ENCODE measurements around the gene DENND1C. TPM values are rescaled to one million over a fixed set of nuclear protein-coding genes. Genes with fewer than 3 reads are reported as not detected.

DENND1C gene
- polyA plus RNA-seq, 2 of the 4 experiments (the other 2 are of a cell fraction): 0.30 to 0.32 TPM

GRCh38 chr19:6442087-6442688 lies 39.4 kb downstream of the DENND1C start:
- WGBS (ENCODE audit: missing lambda C conversion rate): 86% methylated on average over 8 of the region's 13 CpGs
- Histone ChIP-seq H3K9me3 (no peaks in the 10 kb centered on the region), H3K27ac (no peak overlapping the region), H3K4me3 (no peak overlapping the region), H3K4me2 (no peak overlapping the region), H3K4me1 (no peaks in the 10 kb centered on the region)
- CTCF ChIA-PET: interaction anchor here (1.4 kb wide), 1 partner anchor 316 kb away, joined by 3 read pairs; no protein-coding TSS in a partner anchor
- DNase-seq (ENCODE audit: low read depth in 1 of 2, low spot score in 1 of 2) (no peak), FAIRE-seq (no peak), ATAC-seq (no peak)
- POLR2A ChIA-PET: no interaction called here
- no peak for TF ChIP-seq MYC (IDR thresholded peaks at IDR 0.05; ENCODE audit: borderline replicate concordance, low read length)
- no peak for TF ChIP-seq EHF (CRISPR knock-in tag; IDR thresholded peaks at IDR 0.05)
- no peak for TF ChIP-seq HOXB13 (CRISPR knock-in tag; IDR thresholded peaks at IDR 0.05; ENCODE audit: low read depth)
- no peak for TF ChIP-seq FOXS1 (CRISPR knock-in tag; IDR thresholded peaks at IDR 0.05)
- no peak for TF ChIP-seq FOSB (CRISPR knock-in tag; IDR thresholded peaks at IDR 0.05)
- TF ChIP-seq TFCP2L1 (CRISPR knock-in tag; IDR thresholded peaks at IDR 0.05): no peak
- TF ChIP-seq PHF8 (IDR thresholded peaks at IDR 0.05; ENCODE audit: borderline replicate concordance, low read depth): no peak
- no peak for TF ChIP-seq EP300 (IDR thresholded peaks at IDR 0.05)
- no peak for TF ChIP-seq BHLHE40 (IDR thresholded peaks at IDR 0.05; ENCODE audit: low read depth, low read length)
- no peak for TF ChIP-seq REST (IDR thresholded peaks at IDR 0.05)
- TF ChIP-seq BCL3 (IDR thresholded peaks at IDR 0.05): no peak
- no peak for TF ChIP-seq CEBPB (IDR thresholded peaks at IDR 0.05)
- TF ChIP-seq KDM1A (IDR thresholded peaks at IDR 0.05; ENCODE audit: low read depth): no peak
- no peak for TF ChIP-seq HOXB5 (CRISPR knock-in tag; IDR thresholded peaks at IDR 0.05)
- no peak for TF ChIP-seq RFX5 (IDR thresholded peaks at IDR 0.05)
- no peak for TF ChIP-seq SREBF2 (IDR thresholded peaks at IDR 0.05)
- no peak for TF ChIP-seq ATOH8 (CRISPR knock-in tag; IDR thresholded peaks at IDR 0.05; ENCODE audit: low read depth)
- no peak for TF ChIP-seq RAD21 (conservative IDR thresholded peaks at IDR 0.05 in 1 of 2, IDR thresholded peaks at IDR 0.05 in 1 of 2)
- TF ChIP-seq JUNB (IDR thresholded peaks at IDR 0.05): no peak

GRCh38 chr19:6440905-6441304 lies 40.7 kb downstream of the DENND1C start:
- 74% methylated on average over 3 of the region's 3 CpGs for WGBS (ENCODE audit: missing lambda C conversion rate)
- ChIA-PET POLR2A (no interaction called here), CTCF (no interaction called here)
- Histone ChIP-seq H3K9me3 (no peaks in the 10 kb centered on the region), H3K4me3 (no peak overlapping the region), H3K4me2 (no peak overlapping the region), H3K27ac (no peak overlapping the region), H3K4me1 (no peaks in the 10 kb centered on the region)
- ATAC-seq (no peak), FAIRE-seq (no peak), DNase-seq (ENCODE audit: low read depth in 1 of 2, low spot score in 1 of 2) (no peak)
- TF ChIP-seq RAD21 (conservative IDR thresholded peaks at IDR 0.05 in 1 of 2, IDR thresholded peaks at IDR 0.05 in 1 of 2): no peak
- no peak for TF ChIP-seq HOXB5 (CRISPR knock-in tag; IDR thresholded peaks at IDR 0.05)
- TF ChIP-seq MYC (IDR thresholded peaks at IDR 0.05; ENCODE audit: borderline replicate concordance, low read length): no peak
- TF ChIP-seq E2F6 (IDR thresholded peaks at IDR 0.05; ENCODE audit: borderline replicate concordance, low read depth): no peak
- no peak for TF ChIP-seq CBX8 (IDR thresholded peaks at IDR 0.05)
- no peak for TF ChIP-seq SREBF2 (IDR thresholded peaks at IDR 0.05)

Data from A549 (cell line).